G401 (cell line): Measurements from ENCODE around the gene ABITRAM. TPM values are rescaled to one million over a fixed set of nuclear protein-coding genes. Genes with fewer than 3 reads are reported as not detected.

Experiments used
- DNase-seq: peaks from one replicate; pipeline ENCODE4 v3.0.0-alpha.2; 2015; ENCODE audit warnings: low spot score
- in situ Hi-C: cut with HindIII; loops from 2 replicates; pipeline ENCODE4 v1.10.0; 2016; ENCODE audit warnings: low sequenced_read_pairs, mixed read lengths
- total RNA-seq: library from RNA; depleted of rRNA; stranded (reverse); fragments of >200 nt; shearing (Covaris generic); gene quantifications from 2 replicates; pipeline ENCODE4 v1.2.3, GENCODE V29; 2014; rRNA removed

Gene ABITRAM
- total RNA-seq, 1 experiment from 2014 or later: 15.3 TPM

GRCh38 chr9:108973895-108974294, 39.7 kb downstream of the ABITRAM start:
- in situ Hi-C loops: no loop called here

GRCh38 chr9:108978205-108978604, 44.0 kb downstream of the ABITRAM start:
- in situ Hi-C loops: no loop called here

More at GRCh38 chr9:108973895-108974294, 39.7 kb downstream of the ABITRAM start:
- DNase-seq: no peak

GRCh38 chr9:108980893-108981292, 46.7 kb downstream of the ABITRAM start:
- no peak for DNase-seq
- in situ Hi-C loops: no loop called here

More at GRCh38 chr9:108978205-108978604, 44.0 kb downstream of the ABITRAM start:
- no peak for DNase-seq

GRCh38 chr9:108983885-108984284, 49.7 kb downstream of the ABITRAM start:
- in situ Hi-C loops: no loop called here
- no peak for DNase-seq

Other genes with a start within 250 kb of the ABITRAM start
- not detected in 2 replicates for gene ACTL7B, start 78.4 kb upstream of the ABITRAM start, total RNA-seq
- gene ACTL7A, start 72.1 kb upstream of the ABITRAM start, total RNA-seq: not detected in 2 replicates
- 26.3 and 54.7 TPM in 2 replicates for gene ELP1, start 276 bp upstream of the ABITRAM start, total RNA-seq
- 95.8 and 122 TPM in 2 replicates for gene CTNNAL1, start 79.1 kb downstream of the ABITRAM start, total RNA-seq
- gene TMEM245, start 185.5 kb downstream of the ABITRAM start, total RNA-seq: 20.7 and 26.6 TPM in 2 replicates
- gene FRRS1L, start 232.8 kb downstream of the ABITRAM start, total RNA-seq: not detected in 2 replicates